GM19035 (cell line): Measurements from ENCODE around the gene CDKAL1.

Source experiments
- ATAC-seq: cut with Tn5 transposase; IDR thresholded peaks from one replicate; pipeline ENCODE4 v1.9.1; 2021; ENCODE audit not compliant: unreplicated experiment

The CDKAL1 gene

GRCh38 chr6:20868397-20869096 is 334.3 kb downstream of the CDKAL1 start:
- ATAC-seq = no peak

- no peak for ATAC-seq
These were observed 335.8 kb downstream of the CDKAL1 start for GRCh38 chr6:20870021-20870420.

DNA sequence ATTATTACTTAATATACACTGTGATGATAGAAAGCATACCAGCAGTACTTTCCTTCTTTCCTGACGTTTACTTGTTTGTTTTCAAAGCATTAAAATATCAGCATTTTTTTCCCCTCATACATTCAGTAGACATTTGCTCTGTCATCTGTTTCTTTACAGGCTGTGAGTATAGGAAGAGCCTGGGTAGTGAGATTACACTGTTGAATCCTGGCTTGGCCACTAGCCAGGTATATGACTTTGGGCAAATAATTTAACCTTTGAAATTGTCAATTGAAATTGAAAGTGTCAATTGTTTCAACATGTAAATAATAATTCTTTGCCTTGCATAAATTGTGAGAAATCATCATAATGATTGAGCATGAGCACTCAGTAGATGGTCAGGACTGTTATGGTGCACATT is 336.2 kb downstream of the CDKAL1 start:
- no peak for ATAC-seq

GRCh38 chr6:20873425-20874190 is 339.4 kb downstream of the CDKAL1 start:
- ATAC-seq = no peak

DNA sequence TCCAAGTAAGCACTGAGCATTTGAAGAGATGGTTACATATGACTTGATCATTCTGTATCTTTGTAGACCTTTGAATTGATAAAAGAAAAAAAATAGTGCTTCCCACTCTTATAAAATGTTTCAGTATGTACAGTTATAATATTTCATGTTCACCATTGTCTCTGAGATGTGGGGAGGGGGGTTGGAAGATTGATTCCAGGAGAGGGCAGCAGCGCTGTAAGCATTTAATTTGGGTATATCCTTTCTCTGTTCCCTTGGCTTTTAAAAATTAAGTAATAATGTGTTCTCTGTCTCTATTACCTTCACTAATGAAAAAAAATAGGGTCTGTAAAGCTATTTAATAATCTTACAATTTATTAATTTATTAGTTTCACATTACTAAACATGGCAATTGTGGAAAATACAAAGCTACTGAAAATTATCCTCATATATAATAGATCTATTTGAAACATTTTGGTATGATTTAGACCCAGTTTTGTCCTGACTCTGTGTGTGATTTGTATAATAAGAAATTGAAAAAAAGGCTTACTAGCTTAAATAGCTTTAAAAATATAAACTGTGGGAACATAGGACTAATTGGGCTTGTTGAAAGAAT is 341.2 kb downstream of the CDKAL1 start:
- ATAC-seq = no peak

DNA sequence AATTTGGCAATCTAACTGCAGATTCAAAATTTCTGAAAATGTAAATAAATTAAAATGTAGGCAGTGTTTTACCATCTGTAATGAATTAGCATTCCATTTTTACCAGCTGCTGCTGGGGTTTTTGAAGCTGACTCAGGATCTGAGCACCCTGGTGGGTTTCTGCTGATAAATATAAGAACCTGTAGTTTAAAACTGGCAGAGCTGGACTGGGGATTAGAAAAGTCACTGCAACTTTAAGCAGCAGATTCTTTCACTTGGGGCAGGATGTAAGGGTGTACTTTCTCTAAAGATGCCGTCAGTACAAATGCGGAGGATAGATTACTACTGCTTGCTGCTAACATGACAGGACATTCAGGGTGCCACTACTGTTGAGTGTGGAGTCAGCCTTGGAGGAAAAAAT is 341.8 kb downstream of the CDKAL1 start:
- ATAC-seq = no peak

DNA sequence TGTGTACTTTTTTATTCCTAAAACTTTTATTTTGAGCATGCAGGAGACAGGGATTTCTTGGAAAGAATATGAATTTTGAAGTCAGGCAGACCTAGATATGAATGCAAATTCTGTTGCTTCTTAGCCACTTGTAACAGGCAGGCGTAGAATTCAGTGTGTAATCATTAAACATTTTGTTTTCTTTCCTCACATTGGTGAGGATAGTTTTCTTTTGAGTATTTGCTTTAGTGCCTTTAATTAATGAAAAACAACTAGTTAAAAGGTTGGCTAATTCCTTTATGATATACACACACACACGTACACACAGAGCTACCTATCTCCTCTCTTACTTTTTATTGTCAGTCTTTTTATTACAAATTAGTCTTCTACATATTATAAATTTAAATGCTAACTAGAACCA is 342.3 kb downstream of the CDKAL1 start:
- no peak for ATAC-seq

GRCh38 chr6:20877008-20877937 is 343.0 kb downstream of the CDKAL1 start:
- ATAC-seq = peak; percentile 98

DNA sequence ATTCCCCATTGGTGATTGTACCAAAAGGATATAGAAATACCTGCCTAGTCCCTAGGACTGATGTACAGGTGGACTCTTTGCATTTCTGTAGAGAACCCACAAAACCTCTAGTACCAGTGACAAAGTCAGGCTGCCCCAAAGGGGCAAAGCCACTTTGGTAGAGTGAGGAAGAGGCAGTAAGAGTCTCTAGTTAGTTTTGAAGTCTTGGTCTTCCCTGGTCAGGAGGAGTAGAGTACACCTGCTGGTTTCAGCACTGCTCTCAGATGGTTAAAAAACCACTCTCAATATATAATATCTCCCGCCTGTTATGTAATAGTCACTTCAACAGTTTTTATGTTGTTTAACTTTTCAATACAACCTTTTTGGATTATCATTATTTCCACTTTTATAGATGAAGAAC is 344.9 kb downstream of the CDKAL1 start:
- no peak for ATAC-seq

DNA sequence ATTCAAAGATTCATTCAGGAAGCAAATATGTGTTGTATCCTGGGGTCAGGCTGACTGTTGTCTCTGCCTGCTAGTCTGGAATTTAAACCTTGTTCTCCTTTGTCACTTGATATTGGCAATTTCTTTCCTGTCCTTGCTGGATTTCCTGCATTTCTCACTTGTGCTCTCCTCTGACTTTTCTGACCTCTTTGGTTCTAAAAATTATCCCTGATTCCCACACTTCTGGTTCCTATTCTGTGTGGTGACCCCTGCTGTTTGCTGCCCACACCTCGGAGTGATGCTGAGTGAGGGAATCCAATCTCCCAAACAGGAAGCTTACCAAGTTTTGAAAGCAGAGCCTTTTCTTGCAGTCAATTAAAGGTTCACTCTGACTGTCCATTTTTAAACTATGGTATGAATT is 345.3 kb downstream of the CDKAL1 start:
- ATAC-seq = no peak

DNA sequence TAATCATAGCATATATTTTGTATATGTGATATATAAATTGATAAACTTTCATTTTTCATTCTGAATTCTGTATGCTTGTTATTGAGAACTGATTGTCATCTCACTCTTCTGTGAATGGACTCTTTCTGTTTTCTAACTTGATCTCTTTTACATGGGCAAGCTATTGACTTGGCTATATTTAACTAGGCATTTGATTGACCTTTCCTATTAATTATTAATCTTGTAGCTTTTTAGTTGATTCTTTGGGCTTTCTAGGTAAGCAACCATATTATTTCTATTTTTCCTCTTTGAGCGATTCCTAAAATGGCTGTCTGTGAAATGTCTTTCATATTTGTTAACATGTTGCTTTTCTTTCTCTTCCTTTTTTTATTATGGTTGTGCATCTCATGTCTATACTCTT is 347.1 kb downstream of the CDKAL1 start:
- no peak for ATAC-seq

GRCh38 chr6:20882014-20882413 is 347.8 kb downstream of the CDKAL1 start:
- ATAC-seq = no peak

GRCh38 chr6:20885076-20885475 is 350.8 kb downstream of the CDKAL1 start:
- ATAC-seq = no peak

- ATAC-seq = no peak
These were observed 356.9 kb downstream of the CDKAL1 start for GRCh38 chr6:20891161-20891560.

DNA sequence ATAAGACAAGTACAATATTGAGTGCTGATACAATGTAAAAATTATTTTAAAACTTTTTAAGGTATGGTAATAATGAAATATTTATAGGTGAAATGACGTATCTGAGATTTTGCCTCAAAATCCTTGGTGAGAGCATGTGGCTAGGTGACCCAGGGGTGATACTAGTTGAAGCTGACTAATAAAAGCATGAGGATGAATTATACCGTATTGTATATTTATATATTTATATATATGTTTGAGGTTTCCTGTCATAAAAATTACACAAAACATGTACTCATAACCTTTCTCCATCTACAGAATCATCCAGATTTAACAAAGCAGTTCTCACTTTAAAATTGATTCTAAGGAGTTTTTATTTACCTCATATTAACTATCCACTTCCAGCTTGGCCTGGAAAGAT is 358.1 kb downstream of the CDKAL1 start:
- no peak for ATAC-seq

DNA sequence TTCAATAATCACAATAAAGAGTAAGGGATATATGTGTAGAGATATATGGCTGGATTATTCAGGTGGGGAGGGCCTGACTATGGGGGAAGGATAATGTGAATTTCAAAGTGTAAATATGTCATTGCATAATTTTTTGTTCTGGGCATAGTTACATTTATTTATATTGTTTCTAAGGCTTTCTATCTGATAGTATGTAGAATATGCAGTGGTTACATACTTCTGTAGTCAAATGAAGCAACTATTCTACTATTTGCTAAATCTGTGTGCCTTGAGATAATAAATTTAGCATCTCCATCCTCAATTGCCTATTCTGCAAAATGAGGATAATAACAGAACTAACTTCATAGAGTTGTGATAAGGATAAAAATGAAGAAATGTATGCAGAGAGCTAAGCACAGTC is 359.2 kb downstream of the CDKAL1 start:
- ATAC-seq = no peak

- ATAC-seq = peak; percentile 85
These were observed 366.3 kb downstream of the CDKAL1 start for GRCh38 chr6:20900389-20901160.

GRCh38 chr6:20905377-20905776 is 371.1 kb downstream of the CDKAL1 start:
- ATAC-seq = no peak

GRCh38 chr6:20906945-20907344 is 372.7 kb downstream of the CDKAL1 start:
- ATAC-seq = no peak

DNA sequence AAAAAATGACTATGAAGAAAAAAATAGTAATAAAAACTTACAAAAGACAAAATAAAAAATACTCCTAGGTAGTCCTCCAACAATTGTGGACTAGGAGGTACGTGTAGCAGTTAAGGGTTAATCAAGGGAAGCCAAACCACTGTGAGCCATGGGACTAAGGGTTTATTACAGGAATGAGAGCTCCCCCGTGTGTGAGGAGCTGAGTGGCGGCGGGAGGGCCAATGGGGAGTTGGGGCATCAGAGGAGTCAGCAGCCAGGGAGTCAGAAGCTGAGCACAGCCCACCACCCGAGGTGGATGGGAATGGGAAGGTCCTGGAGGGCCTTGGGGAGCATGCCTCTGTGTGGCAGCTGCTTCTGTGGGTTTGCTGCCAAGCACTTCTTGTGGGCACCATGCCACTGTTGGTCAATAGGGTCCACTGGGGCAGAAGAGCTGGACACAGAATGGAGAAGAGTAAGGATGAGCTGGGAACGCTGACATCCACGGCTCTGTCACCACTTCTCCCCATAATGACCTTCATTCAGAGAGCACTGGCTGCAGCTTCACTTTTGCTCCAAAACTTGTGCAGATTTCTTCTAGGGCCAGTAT is 373.3 kb downstream of the CDKAL1 start:
- ATAC-seq = no peak
